Stimulated activated naive CD8-positive, alpha-beta T cell treated with anti-CD3 and anti-CD28 coated beads, Interleukin-15, Interleukin-2, amounts not matched to agents 100 ng/mL and 50 ng/mL, for 24 hours (primary cell): ENCODE results near the gene KRT27.
"Not testable (repeated sequence)": the region's sequence is repeated elsewhere in the genome, so short reads cannot be mapped to it uniquely, and the experiment has no call there.

Experiments used
- H3K27ac Mint-ChIP-seq: one replicate; pipeline ENCODE4 v1.8.0; 2021; ENCODE audit warnings: mild to moderate bottlenecking, mixed read lengths
- H3K27me3 Mint-ChIP-seq: one replicate; pipeline ENCODE4 v1.8.0; 2021; ENCODE audit warnings: mixed read lengths
- H3K36me3 Mint-ChIP-seq: one replicate; pipeline ENCODE4 v1.8.0; 2021; ENCODE audit warnings: low read depth, mixed read lengths
- H3K4me1 Mint-ChIP-seq: one replicate; pipeline ENCODE4 v1.8.0; 2021; ENCODE audit warnings: low read depth, mixed read lengths
- H3K4me3 Mint-ChIP-seq: one replicate; pipeline ENCODE4 v1.8.0; 2021; ENCODE audit warnings: mild to moderate bottlenecking, mixed read lengths
- H3K9me3 Mint-ChIP-seq: one replicate; pipeline ENCODE4 v1.8.0; 2021; ENCODE audit warnings: mixed read lengths

KRT27 gene

GRCh38 chr17:40817103-40817682 lies 34.8 kb upstream of the KRT27 start:
- Mint-ChIP-seq H3K4me3 (peak overlapping the region; percentile 92), H3K27ac (peak overlapping the region; percentile 47), H3K36me3 (peaks cover 36% of the 10 kb centered on the region), H3K9me3 (no peaks in the 10 kb centered on the region), H3K27me3 (peaks cover 22% of the 10 kb centered on the region), H3K4me1 (peaks cover 25% of the 10 kb centered on the region)

GRCh38 chr17:40816569-40816968 lies 34.2 kb upstream of the KRT27 start:
- Mint-ChIP-seq H3K27me3 (peaks cover 28% of the 10 kb centered on the region), H3K36me3 (peaks cover 33% of the 10 kb centered on the region), H3K9me3 (no peaks in the 10 kb centered on the region), H3K4me1 (peaks cover 25% of the 10 kb centered on the region), H3K4me3 (peak overlapping the region; percentile 47), H3K27ac (no peak overlapping the region)

GRCh38 chr17:40815381-40815780 lies 33.0 kb upstream of the KRT27 start:
- no peak overlapping the region for H3K27ac Mint-ChIP-seq
- H3K9me3 Mint-ChIP-seq: no peaks in the 10 kb centered on the region
- H3K36me3 Mint-ChIP-seq: peaks cover 27% of the 10 kb centered on the region
- H3K4me3 Mint-ChIP-seq: no peak overlapping the region
- H3K4me1 Mint-ChIP-seq: peaks cover 23% of the 10 kb centered on the region
- peaks cover 37% of the 10 kb centered on the region for H3K27me3 Mint-ChIP-seq

- H3K36me3 Mint-ChIP-seq: peaks cover 22% of the 10 kb centered on the region
- H3K27me3 Mint-ChIP-seq: peaks cover 45% of the 10 kb centered on the region
- H3K4me3 Mint-ChIP-seq, H3K27ac Mint-ChIP-seq, H3K9me3 Mint-ChIP-seq: not testable (repeated sequence)
- peaks cover 16% of the 10 kb centered on the region for H3K4me1 Mint-ChIP-seq
Measured at GRCh38 chr17:40814657-40815056, 32.3 kb upstream of the KRT27 start.

GRCh38 chr17:40813804-40814203 lies 31.5 kb upstream of the KRT27 start:
- H3K27ac Mint-ChIP-seq: no peak overlapping the region
- peaks cover 12% of the 10 kb centered on the region for H3K4me1 Mint-ChIP-seq
- H3K27me3 Mint-ChIP-seq: peaks cover 51% of the 10 kb centered on the region
- no peaks in the 10 kb centered on the region for H3K9me3 Mint-ChIP-seq
- H3K36me3 Mint-ChIP-seq: peaks cover 22% of the 10 kb centered on the region
- H3K4me3 Mint-ChIP-seq: no peak overlapping the region

- Mint-ChIP-seq H3K36me3 (peaks cover 13% of the 10 kb centered on the region), H3K27ac (no peak overlapping the region), H3K4me1 (peaks cover 3% of the 10 kb centered on the region), H3K4me3 (no peak overlapping the region), H3K9me3 (no peaks in the 10 kb centered on the region), H3K27me3 (peaks cover 61% of the 10 kb centered on the region)
Measured at GRCh38 chr17:40812639-40813038, 30.3 kb upstream of the KRT27 start.

- no peaks in the 10 kb centered on the region for H3K9me3 Mint-ChIP-seq
- H3K27ac Mint-ChIP-seq: no peak overlapping the region
- peaks cover 75% of the 10 kb centered on the region for H3K27me3 Mint-ChIP-seq
- H3K36me3 Mint-ChIP-seq: no peaks in the 10 kb centered on the region
- no peak overlapping the region for H3K4me3 Mint-ChIP-seq
- H3K4me1 Mint-ChIP-seq: no peaks in the 10 kb centered on the region
Measured at GRCh38 chr17:40810494-40810893, 28.1 kb upstream of the KRT27 start.

GRCh38 chr17:40809721-40810421 lies 27.5 kb upstream of the KRT27 start:
- Mint-ChIP-seq H3K9me3 (no peaks in the 10 kb centered on the region), H3K4me1 (no peaks in the 10 kb centered on the region), H3K27ac (no peak overlapping the region), H3K27me3 (peaks cover 81% of the 10 kb centered on the region), H3K36me3 (no peaks in the 10 kb centered on the region), H3K4me3 (no peak overlapping the region)

GRCh38 chr17:40806131-40806530 lies 23.8 kb upstream of the KRT27 start:
- Mint-ChIP-seq H3K36me3 (no peaks in the 10 kb centered on the region), H3K4me3 (no peak overlapping the region), H3K9me3 (no peaks in the 10 kb centered on the region), H3K4me1 (no peaks in the 10 kb centered on the region), H3K27me3 (peaks cover 57% of the 10 kb centered on the region), H3K27ac (no peak overlapping the region)

GRCh38 chr17:40803617-40804082 lies 21.3 kb upstream of the KRT27 start:
- peaks cover 42% of the 10 kb centered on the region for H3K27me3 Mint-ChIP-seq
- no peak overlapping the region for H3K4me3 Mint-ChIP-seq
- no peak overlapping the region for H3K27ac Mint-ChIP-seq
- H3K36me3 Mint-ChIP-seq: no peaks in the 10 kb centered on the region
- H3K9me3 Mint-ChIP-seq: no peaks in the 10 kb centered on the region
- H3K4me1 Mint-ChIP-seq: no peaks in the 10 kb centered on the region

GRCh38 chr17:40801157-40801556 lies 18.8 kb upstream of the KRT27 start:
- no peak overlapping the region for H3K27ac Mint-ChIP-seq
- H3K9me3 Mint-ChIP-seq: no peaks in the 10 kb centered on the region
- H3K36me3 Mint-ChIP-seq: no peaks in the 10 kb centered on the region
- H3K4me1 Mint-ChIP-seq: no peaks in the 10 kb centered on the region
- peaks cover 33% of the 10 kb centered on the region for H3K27me3 Mint-ChIP-seq
- H3K4me3 Mint-ChIP-seq: no peak overlapping the region

- no peak overlapping the region for H3K4me3 Mint-ChIP-seq
- H3K27ac Mint-ChIP-seq: no peak overlapping the region
- no peaks in the 10 kb centered on the region for H3K36me3 Mint-ChIP-seq
- H3K27me3 Mint-ChIP-seq: peaks cover 37% of the 10 kb centered on the region
- no peaks in the 10 kb centered on the region for H3K9me3 Mint-ChIP-seq
- H3K4me1 Mint-ChIP-seq: no peaks in the 10 kb centered on the region
Measured at GRCh38 chr17:40800381-40800780, 18.0 kb upstream of the KRT27 start.

GRCh38 chr17:40799859-40800258 lies 17.5 kb upstream of the KRT27 start, which contains the start of gene KRT28:
Gene KRT28, minus strand, starts transcription at chr17:40799959. Its CDS starts 66 bp downstream, at chr17:40799893.
- Mint-ChIP-seq H3K4me1 (no peaks in the 10 kb centered on the region), H3K4me3 (no peak within 1 kb of the TSS), H3K27me3 (peaks cover 32% of the 10 kb centered on the region), H3K27ac (no peak within 1 kb of the TSS), H3K9me3 (no peaks in the 10 kb centered on the region), H3K36me3 (no peaks in the 10 kb centered on the region)

- H3K27ac Mint-ChIP-seq: no peak overlapping the region
- H3K4me3 Mint-ChIP-seq: no peak overlapping the region
- H3K36me3 Mint-ChIP-seq: no peaks in the 10 kb centered on the region
- H3K27me3 Mint-ChIP-seq: peaks cover 37% of the 10 kb centered on the region
- no peaks in the 10 kb centered on the region for H3K4me1 Mint-ChIP-seq
- H3K9me3 Mint-ChIP-seq: no peaks in the 10 kb centered on the region
Measured at GRCh38 chr17:40796846-40797245, 14.5 kb upstream of the KRT27 start.

GRCh38 chr17:40795019-40795667 lies 12.8 kb upstream of the KRT27 start:
- peaks cover 37% of the 10 kb centered on the region for H3K27me3 Mint-ChIP-seq
- no peaks in the 10 kb centered on the region for H3K36me3 Mint-ChIP-seq
- no peak overlapping the region for H3K4me3 Mint-ChIP-seq
- H3K4me1 Mint-ChIP-seq: no peaks in the 10 kb centered on the region
- H3K27ac Mint-ChIP-seq: no peak overlapping the region
- H3K9me3 Mint-ChIP-seq: no peaks in the 10 kb centered on the region
